Measurements from ENCODE around the gene MTMR3.
"Not testable (repeated sequence)": the region's sequence is repeated elsewhere in the genome, so short reads cannot be mapped to it uniquely, and the experiment has no call there.

MTMR3 gene

DNA sequence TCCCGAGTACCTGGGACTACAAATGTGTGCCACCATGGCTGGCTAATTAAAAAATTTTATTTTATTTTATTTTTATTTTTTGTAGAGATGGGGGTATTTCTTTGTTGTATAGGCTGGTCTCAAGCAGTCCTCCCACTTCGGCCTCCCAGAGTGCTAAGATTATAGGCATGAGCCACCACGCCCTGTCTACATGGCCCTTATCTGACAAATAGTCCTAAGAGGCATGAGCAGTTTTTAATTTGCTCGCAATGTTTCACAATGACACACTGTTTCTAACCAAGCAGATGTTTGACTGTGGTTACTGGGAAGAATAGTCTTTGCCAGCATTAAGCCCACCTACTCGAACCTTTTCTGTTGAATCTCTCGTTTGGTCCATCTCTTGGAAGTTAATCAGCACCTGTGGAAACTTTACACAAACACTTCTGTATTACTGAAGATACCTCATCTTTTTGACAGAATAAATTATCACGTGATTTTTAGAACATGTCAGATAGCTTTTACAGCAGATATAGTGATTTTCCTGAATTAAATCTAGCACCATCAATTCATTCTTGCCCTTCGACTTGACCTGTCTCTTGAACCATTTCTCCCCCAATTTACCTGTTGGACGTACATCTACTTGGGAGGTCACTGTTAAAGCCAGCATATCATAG lies 71.4 kb downstream of the MTMR3 start:
- no peak overlapping the region for H3K4me3 ChIP-seq (ENCODE audit: low read depth, low read length)

DNA sequence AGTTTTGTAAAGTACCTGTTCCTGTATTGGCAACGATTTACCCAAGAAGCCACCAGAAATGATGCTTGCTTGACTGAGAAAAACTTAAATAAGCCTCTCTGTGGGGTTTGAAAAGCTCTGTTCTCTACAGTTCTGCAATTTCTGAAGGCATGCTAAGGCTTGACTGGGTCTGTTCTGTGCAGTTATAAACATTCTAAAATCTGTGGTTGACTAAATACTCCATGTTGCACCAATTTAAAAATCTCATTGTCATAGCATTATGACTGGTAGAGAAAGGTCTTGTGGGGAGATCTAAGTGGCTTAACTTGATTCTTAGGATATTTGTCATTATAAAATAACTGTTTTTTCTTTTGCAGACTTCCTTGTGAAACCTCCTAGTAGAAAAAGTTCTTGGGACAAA lies 73.7 kb downstream of the MTMR3 start:
- no peak overlapping the region for H3K4me3 ChIP-seq (ENCODE audit: low read depth, low read length)

DNA sequence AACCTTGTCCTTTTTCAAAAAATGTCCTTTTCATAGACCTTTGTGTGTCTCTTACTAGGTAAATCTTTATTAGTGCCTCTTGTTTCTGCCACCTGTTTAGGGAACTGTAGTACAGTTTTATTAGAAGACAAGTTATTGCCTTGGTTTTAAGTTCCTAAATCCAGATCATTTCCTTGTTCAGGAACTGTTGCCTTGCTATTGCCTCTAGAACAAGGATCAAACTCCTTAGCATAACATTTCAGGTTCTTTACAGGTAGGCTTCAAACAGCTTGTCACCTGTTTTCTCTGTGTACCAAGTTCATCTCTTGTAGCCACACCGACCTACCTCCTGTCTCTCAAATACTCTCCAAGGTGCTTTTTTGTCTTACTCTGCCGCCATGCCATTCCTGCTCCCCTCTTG lies 75.2 kb downstream of the MTMR3 start:
- no peak overlapping the region for H3K4me3 ChIP-seq (ENCODE audit: low read depth, low read length)

DNA sequence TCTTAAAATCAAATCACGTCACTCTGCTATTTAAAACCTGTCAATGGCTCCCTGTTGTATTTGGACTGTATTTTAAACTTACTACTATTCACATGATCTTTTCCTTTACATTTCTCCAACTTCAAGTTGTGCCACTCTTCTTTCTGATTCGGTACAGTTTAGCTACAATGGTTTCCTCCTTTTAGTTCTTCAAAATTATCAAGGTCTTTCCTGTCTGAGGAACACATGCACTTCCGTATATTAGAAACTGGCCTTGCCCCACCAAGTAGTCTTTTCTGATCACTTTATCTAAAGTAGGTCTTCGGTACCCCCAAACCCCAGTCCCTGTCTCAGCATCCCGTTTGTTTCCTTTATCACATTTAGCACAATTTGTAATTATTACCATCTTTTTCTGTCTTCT lies 81.8 kb downstream of the MTMR3 start:
- H3K4me3 ChIP-seq (ENCODE audit: low read depth, low read length) = no peak overlapping the region

DNA sequence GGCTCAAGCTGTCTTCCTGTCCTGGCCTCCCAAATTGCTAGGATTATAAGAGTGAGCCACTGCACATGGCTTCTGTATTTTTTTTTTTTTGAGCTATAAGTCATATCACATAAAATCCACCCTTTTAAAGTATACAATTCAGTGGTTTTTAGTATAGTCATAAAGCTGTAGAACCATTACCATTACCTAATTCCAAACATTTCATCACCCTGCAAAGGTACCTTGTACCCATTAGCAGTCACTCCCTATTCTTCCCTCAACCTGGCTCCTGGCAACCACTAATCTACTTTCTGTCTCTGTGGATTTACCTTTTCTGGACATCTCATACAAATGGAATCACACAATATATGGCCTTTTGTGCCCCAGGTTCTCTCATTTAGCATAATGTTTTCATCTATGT lies 84.5 kb downstream of the MTMR3 start:
- no peak overlapping the region for H3K4me3 ChIP-seq (ENCODE audit: low read depth, low read length)

DNA sequence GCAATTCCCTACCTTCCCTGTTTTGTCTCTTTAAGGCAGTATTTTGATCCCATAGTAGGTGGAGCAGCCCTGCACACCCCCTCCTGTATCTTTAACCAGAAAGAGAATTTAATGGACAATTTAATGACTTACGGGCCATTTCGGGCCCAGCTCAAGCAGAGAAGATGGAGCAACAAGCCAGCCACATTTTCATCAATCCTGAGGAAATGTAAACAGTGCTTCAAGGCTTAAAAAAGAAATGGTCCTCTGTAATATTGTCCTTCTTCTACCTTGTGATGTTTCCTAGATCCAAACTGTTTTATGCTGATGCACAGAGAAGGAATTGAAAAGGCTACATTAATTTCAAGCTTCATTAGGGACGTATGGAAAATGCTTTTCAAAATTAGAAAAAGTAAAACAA lies 88.6 kb downstream of the MTMR3 start:
- H3K4me3 ChIP-seq (ENCODE audit: low read depth, low read length) = no peak overlapping the region

DNA sequence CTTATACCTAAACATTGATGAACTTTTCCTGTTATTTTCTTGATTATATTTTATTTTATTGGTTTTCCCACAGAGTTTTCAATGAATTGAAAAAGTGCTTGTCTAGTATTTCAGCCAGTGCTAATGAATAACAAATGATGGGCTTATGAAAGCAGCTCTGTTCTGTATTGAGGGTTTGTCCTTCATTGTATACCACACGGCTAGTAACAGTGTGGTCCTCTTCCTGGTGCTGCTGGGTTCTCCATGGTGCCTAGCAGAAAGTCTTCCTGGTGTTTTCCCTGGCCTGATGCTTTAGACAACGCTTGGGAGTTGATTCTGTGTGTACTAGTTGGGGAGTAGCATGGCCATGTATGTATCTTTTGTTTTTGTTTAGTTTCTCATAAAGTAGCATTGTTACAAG lies 89.1 kb downstream of the MTMR3 start:
- no peak overlapping the region for H3K4me3 ChIP-seq (ENCODE audit: low read depth, low read length)

DNA sequence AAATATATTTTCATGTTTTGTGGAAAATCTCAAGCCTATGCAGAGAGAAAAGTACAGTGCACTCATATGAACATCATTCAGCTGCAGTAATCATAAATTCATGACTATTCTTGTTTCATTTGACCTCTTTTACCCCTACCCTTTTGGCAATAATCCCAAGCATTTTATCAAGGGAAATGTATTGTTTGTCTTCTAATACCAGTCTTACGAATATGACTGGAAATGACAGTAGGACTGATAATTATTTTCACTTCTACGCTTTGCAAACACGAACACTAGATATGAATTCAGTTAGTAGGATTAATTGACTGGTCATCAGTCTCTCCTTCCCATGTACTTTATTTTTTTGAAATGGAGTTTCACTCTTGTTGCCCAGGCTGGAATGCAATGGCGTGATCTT lies 90.3 kb downstream of the MTMR3 start:
- no peak overlapping the region for H3K4me3 ChIP-seq (ENCODE audit: low read depth, low read length)

DNA sequence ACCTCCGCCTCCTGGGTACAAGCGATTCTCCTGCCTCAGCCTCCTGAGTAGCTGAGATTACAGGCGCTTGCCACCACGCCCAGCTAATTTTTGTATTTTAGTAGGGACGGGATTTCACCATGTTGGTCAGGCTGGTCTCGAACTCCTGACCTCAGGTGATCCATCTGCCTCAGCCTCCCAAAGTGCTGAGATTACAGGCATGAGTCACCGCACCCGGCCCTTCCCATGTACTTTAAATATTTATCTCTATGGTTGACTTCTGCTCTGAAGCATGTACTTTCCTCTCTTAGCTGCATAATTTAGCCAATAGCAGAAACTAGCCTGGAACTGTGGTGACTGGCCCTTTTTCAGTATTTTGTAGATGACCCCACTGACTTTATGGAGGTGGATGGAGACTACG lies 90.7 kb downstream of the MTMR3 start:
- not testable (repeated sequence) for H3K4me3 ChIP-seq (ENCODE audit: low read depth, low read length)

DNA sequence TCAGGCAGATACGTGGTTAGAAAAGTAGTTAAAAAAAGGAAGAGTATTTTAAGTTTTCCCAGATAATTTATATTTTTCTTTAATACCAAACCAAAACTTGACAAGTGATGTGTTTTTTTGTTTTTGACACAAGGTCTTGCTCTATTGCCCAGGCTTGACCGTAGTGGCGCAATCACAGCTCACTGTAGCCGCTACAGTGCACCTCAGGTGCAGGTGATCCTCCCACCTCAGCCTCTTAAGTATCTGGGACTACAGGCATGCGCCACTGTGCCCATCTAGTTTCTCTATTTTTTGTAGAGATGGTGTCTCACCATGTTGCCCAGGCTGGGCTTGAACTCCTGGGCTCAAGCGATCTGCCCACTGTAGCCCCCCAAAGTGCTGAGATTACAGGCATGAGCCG lies 92.5 kb downstream of the MTMR3 start:
- H3K4me3 ChIP-seq (ENCODE audit: low read depth, low read length) = no peak overlapping the region

DNA sequence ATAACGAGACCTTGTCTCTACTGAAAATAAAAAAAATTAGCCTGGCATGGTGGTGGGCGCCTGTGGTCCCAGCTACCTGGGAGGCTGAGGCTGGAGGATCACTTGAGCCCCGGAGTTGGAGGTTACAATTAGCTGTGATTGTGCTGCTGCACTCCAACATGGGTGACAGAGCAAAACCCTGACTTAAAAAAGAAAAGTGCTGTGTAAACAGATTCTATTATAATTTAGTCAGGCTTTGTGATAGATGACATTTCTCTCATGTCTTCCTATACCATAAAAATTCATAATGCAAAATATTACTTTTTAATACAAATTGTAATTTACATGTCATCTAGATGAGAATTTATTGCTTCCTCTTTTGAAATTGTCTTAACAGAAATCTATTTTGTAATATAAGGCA lies 94.1 kb downstream of the MTMR3 start:
- H3K4me3 ChIP-seq (ENCODE audit: low read depth, low read length) = no peak overlapping the region

DNA sequence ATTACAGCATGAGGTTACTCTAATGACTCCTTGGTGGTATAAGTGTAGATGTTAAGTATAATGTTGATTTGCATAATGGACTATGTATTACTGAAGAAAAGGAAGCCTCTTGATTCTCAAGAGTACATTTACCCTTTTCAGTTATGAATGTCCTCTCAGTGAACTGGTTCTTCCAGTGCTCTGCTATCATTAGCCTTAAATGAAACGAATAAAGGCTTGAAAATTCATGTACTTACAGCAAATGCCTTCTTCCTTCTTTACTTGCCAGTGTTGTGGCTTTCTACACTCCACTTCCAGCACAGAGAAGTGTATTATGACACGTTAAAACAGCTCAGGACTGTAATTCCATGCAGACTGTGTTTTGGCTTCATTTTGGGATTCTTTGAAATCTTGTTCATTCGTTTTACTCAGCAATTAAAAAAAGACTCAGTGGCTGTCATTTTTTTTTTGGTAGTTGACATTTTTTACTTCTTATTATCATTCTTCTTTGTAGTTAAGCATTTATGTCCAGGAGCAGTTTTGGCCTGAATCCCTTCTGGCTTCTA lies 96.9 kb downstream of the MTMR3 start:
- no peak overlapping the region for H3K4me3 ChIP-seq (ENCODE audit: low read depth, low read length)

DNA sequence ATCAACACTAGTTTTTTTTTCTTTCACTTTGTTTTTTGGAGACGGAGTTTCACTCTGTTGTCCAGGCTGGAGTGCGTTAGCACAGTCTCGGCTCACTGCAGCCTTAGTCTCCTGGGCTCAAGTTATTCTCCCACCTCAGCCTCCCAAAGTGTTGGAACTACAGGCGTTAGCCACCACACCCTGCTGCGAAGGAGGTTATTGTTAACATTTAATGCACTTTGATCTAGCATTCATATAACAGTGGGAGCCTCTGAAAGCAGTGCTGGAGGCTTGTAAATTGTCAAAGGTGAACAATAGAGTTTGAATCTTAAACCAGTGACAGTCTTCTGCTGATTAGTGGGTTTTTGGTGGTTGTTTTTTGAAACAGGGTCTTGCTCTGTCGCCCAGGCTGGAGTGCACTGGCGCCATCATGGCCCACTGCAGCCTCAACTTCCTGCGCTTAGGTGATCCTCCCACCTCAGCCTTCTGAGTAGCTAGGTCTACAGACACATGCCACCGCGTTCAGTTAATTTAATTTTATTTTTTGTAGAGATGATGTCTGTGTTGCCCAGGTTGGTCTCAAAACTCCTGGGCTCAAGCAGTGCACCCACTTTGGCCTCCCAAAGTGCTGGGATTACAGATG lies 100.4 kb downstream of the MTMR3 start:
- no peak overlapping the region for H3K4me3 ChIP-seq (ENCODE audit: low read depth, low read length)

DNA sequence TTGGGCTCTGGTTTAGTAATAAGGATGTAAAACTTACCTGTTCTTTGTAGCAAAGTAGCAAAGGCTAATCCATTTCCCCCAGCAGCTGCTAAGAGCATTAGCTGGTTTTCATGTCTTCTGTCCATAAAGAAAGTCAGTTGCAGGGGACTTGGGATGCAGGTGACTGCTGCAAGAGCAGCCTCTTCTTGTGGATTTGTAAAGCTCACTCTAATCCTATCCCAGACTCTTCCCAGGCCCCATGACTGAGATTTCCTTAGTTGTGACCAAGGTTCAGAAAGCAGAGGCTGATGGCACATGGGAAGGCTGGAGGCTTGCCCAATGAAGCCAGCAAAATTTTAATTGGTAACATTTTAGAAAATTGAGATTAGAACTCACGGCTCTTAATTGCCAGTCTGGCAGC lies 102.9 kb downstream of the MTMR3 start:
- H3K4me3 ChIP-seq (ENCODE audit: low read depth, low read length) = no peak overlapping the region

DNA sequence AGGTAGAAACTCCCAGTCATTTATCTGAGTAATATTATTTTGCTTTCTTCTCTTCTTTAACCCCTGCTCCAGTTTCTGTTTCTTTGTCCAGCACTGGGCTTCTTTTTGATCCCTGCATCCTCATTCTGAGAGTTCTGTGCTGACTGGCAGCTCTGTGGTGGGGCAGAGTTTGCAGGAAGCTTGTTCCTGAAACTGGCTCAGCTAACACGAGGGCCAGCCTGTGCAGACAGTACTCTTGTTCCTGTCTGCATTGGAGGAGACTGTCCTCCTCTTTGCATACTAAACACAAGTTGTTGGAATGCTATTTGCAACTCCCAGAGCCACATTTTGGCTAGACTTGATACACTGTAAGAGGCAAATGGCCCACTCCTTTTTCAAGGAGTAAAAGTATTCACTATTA lies 104.2 kb downstream of the MTMR3 start:
- H3K4me3 ChIP-seq (ENCODE audit: low read depth, low read length) = no peak overlapping the region

DNA sequence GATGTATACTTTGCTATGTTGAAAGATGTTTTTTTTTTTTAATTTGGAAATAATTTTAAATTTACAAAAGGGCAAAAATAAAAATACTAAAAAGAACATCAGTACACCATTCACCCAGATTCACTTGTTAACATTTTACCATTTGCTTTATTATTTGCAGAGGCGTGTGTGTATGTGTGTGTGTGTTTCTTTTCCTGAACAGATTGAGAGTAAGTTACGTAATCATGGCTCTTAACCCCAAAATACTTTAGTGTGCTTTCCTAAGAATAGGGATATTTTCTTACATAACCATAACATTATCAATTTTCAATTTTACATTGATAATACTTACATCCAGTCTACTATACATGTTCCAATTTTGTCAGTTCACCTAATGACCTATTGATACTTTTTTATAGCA lies 105.7 kb downstream of the MTMR3 start:
- no peak overlapping the region for H3K4me3 ChIP-seq (ENCODE audit: low read depth, low read length)

DNA sequence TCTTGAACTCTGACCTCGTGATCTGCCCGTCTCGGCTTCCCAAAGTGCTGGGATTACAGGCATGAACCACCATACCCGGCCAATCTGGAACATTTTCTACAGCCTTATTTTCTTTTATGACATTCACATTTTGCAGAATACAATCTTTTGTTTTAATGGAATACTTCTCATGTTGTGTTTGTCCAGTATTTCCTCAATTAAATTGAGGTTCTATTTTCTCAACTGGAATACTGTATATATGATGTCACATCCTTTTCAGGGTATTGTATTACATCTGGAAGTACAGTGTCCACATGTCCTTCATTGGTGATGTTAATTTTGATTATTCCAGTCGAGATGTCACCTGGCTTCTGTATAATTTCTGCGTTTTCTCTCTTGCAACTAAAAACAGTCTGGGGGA lies 106.5 kb downstream of the MTMR3 start:
- H3K4me3 ChIP-seq (ENCODE audit: low read depth, low read length) = no peak overlapping the region

DNA sequence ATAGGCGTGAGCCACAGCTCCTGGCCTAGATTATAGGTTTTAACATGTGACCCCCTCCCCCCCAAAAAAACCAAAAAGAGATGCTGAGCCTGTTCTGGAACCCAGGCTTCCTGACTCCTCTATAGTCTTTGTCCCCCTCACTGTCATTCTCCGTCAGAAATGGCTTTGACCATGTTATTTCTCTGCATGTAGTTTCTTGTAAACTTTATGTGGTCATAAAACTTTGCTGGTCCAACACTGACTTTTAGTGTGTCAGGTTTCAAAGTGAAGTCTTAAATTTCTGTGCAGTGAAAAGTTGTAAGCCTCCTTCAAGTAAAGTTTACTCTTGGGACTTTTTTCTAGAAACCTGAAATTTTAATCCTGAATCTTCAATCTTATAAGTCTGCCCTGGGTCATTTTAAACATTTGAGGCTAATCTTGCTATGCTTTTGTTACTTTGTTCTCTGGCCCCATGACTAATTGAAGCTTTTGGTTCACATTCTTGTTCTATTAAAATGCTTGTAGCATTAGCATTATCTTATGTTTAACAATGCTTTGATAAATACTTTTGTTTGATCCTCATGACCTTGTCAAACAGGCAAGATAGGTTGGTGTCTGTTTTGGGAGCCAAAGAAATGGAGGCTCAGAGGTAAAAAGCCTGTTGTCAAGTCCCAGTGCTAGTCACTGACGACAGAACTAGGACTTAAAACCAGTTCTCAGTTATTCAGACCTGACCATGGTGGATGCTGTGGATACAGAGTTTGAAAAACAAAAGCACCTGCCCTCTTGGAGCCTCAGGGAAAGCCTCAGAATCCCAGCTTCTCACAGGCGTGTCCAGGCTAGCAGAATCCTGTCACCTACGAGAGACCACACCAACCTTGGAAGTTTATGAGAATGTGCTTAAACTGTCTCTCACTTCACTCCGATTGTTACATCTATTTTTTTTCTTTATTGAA lies 109.6 kb downstream of the MTMR3 start:
- no peak overlapping the region for H3K4me3 ChIP-seq (ENCODE audit: low read depth, low read length)

DNA sequence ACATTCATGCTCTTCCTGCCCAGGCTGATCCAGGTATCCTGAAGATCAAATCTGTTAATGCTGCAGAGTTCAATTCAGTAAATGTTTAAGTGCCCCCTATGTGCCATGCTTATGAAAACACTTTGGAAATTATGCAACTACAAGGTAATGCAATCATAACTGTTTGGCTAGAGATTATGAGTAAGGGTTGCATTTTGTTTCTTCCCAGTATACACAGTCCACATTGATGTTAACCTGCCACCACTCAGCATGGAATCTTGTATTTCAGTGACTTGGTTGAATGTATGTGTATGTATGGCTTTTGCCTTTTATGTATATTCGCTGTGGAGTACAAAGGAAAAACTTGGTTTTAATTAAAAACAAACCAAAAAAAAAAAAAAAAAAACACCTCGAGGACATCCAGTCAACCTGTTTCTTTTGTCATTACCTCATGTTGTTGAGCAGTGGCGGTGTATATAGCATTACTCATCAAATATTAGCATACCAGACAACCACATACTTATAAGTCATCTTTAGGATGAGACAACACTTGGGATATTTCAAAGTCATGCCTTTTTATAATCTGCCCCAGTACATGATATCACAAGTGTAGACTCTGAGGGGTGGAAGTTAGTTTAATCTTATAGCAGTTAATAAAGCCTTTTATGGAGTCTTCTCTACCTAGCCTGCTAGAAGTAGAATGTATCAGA lies 111.2 kb downstream of the MTMR3 start:
- H3K4me3 ChIP-seq (ENCODE audit: low read depth, low read length) = no peak overlapping the region

DNA sequence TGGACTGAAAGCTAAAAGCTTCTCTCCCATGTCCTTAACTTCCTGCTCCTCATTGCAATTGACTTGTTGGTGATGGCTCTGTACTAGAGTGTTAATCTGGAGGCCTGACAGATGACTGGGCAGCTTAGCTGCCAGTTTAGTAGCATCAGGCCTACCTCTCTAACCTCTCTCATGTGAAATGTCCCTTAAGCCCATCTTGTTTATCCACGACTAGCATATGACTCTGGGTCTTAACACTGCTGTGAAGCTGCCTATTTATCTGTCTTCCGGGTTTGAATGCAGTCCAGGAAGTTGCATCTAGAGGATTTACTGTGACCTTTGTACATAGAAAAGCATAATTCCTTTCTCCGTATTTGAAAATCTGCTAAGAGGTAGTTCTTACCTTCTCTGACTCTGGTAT lies 112.0 kb downstream of the MTMR3 start:
- no peak overlapping the region for H3K4me3 ChIP-seq (ENCODE audit: low read depth, low read length)

DNA sequence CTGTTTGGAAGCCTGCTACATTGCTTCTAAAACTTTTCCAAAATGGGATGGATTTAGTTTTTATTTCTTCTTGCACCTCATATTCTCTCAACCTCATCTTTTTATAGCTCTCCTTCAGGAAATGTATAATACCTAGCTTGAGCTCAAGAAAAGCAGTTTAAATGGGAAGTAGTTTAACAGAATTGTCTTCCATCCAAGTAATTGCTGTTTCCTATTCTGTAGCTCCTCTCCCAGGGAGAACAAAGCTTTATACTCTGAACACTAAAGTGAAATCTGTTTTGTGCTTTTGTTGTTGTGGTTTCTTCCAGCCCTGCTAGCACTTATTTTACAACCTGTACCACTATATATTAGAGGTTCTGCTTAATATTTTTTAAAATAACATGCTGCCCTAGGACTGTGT lies 114.1 kb downstream of the MTMR3 start:
- no peak overlapping the region for H3K4me3 ChIP-seq (ENCODE audit: low read depth, low read length)
